ENCODE measurements around the gene SHB. TPM values are rescaled to one million over a fixed set of nuclear protein-coding genes. Genes with fewer than 3 reads are reported as not detected.
A peak's percentile ranks its signal among the peaks of the same experiment; 100 is the strongest.

The SHB gene
- total and polyA plus RNA-seq, 2 of the 13 experiments (the other 11 are each of a cell fraction or from before 2014, with no cell fraction given) = 19.4 to 20.7 TPM

DNA sequence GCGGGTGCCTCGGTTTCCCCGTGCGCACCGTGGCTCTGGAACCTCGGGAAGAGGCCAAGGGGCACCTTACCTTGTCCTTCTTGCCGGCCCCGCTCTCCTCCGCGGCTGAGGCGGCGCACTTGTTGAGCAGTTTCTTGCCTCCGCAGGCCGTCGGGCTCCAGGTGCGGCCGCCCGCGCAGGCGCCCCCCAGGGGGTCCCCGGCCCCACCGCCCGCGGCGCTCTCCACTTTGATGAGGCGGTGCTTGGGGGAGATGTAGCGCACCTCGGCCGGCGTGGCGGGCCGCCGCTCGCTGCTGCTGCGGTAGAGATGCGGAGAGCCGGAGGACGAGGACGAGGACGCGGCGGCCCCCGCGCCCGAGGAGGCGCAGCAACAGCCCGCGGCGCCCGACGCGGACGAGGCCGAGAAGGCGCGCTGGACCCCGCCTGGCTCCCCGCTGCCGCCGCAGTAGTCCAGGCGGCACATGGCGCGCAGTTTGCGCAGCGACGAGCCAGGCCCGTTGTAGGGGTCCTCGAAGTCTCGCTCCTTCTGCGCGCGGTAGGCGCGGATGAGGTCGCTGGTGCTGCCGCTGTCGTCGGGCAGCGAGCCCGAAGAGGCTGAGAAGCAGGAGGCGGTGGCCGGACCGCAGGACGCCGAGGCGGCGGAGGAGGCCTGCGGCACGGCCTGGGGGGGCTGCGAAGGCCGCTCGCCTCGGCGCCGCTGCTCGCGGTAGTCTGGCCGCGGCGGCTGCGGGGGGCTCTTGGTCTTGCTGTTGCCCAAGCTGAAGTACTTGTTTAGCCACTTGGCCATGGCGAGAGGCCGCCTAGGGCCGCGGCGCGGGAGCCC lies 957 bp downstream of the SHB start (continued):
- TF ChIP-seq, protein P1, sequence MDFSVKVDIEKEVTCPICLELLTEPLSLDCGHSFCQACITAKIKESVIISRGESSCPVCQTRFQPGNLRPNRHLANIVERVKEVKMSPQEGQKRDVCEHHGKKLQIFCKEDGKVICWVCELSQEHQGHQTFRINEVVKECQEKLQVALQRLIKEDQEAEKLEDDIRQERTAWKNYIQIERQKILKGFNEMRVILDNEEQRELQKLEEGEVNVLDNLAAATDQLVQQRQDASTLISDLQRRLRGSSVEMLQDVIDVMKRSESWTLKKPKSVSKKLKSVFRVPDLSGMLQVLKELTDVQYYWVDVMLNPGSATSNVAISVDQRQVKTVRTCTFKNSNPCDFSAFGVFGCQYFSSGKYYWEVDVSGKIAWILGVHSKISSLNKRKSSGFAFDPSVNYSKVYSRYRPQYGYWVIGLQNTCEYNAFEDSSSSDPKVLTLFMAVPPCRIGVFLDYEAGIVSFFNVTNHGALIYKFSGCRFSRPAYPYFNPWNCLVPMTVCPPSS (IDR thresholded peaks at IDR 0.05) = no peak
- TF ChIP-seq ZNF446 (CRISPR knock-in tag; IDR thresholded peaks at IDR 0.05) = peak; percentile 91; the same call in 1 of the 2 replicates
- TF ChIP-seq ZNF441 (CRISPR knock-in tag; IDR thresholded peaks at IDR 0.05; ENCODE audit: borderline replicate concordance) = peak; percentile 24; the same call in 1 of the 2 replicates
- TF ChIP-seq RBM39 (IDR thresholded peaks at IDR 0.05; ENCODE audit: low read depth, low read length, poor library complexity, severe bottlenecking) = peak; percentile 10
- TF ChIP-seq NBN (conservative IDR thresholded peaks at IDR 0.05) = no peak
- TF ChIP-seq, protein P2, sequence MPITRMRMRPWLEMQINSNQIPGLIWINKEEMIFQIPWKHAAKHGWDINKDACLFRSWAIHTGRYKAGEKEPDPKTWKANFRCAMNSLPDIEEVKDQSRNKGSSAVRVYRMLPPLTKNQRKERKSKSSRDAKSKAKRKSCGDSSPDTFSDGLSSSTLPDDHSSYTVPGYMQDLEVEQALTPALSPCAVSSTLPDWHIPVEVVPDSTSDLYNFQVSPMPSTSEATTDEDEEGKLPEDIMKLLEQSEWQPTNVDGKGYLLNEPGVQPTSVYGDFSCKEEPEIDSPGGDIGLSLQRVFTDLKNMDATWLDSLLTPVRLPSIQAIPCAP (CRISPR knock-in tag; IDR thresholded peaks at IDR 0.05; ENCODE audit: low read depth) = no peak
- TF ChIP-seq, protein P3, sequence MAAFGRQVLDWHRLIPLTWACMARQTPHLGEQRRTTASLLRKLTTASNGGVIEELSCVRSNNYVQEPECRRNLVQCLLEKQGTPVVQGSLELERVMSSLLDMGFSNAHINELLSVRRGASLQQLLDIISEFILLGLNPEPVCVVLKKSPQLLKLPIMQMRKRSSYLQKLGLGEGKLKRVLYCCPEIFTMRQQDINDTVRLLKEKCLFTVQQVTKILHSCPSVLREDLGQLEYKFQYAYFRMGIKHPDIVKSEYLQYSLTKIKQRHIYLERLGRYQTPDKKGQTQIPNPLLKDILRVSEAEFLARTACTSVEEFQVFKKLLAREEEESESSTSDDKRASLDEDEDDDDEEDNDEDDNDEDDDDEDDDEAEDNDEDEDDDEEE (CRISPR knock-in tag; IDR thresholded peaks at IDR 0.05) = 0 out of 2 replicates have a peak, but pooled peaks have one; percentile 39
- no peak for TF ChIP-seq ZNF670 (CRISPR knock-in tag; IDR thresholded peaks at IDR 0.05; ENCODE audit: borderline replicate concordance)
- TF ChIP-seq NR2C2 (CRISPR knock-in tag; IDR thresholded peaks at IDR 0.05; ENCODE audit: borderline replicate concordance) = no peak
- TF ChIP-seq ZSCAN20 (CRISPR knock-in tag; IDR thresholded peaks at IDR 0.05; ENCODE audit: borderline replicate concordance) = peak; percentile 35; the same call in 1 of the 2 replicates
- TF ChIP-seq ZNF496 (CRISPR knock-in tag; IDR thresholded peaks at IDR 0.05; ENCODE audit: insufficient replicate concordance) = no peak
- TF ChIP-seq, protein P4, sequence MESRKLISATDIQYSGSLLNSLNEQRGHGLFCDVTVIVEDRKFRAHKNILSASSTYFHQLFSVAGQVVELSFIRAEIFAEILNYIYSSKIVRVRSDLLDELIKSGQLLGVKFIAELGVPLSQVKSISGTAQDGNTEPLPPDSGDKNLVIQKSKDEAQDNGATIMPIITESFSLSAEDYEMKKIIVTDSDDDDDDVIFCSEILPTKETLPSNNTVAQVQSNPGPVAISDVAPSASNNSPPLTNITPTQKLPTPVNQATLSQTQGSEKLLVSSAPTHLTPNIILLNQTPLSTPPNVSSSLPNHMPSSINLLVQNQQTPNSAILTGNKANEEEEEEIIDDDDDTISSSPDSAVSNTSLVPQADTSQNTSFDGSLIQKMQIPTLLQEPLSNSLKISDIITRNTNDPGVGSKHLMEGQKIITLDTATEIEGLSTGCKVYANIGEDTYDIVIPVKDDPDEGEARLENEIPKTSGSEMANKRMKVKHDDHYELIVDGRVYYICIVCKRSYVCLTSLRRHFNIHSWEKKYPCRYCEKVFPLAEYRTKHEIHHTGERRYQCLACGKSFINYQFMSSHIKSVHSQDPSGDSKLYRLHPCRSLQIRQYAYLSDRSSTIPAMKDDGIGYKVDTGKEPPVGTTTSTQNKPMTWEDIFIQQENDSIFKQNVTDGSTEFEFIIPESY (CRISPR knock-in tag; IDR thresholded peaks at IDR 0.05) = no peak
- TF ChIP-seq HNRNPLL (IDR thresholded peaks at IDR 0.05; ENCODE audit: low read depth, low read length, poor library complexity, severe bottlenecking) = peak; percentile 98
- TF ChIP-seq TMF1 (CRISPR knock-in tag; IDR thresholded peaks at IDR 0.05; ENCODE audit: low read depth) = 0 out of 2 replicates have a peak, but pooled peaks have one; percentile 79
- 0 out of 2 replicates have a peak, but pooled peaks have one; percentile 11 for TF ChIP-seq ARNT2 (CRISPR knock-in tag; IDR thresholded peaks at IDR 0.05; ENCODE audit: low read depth)
- TF ChIP-seq RFXAP (CRISPR knock-in tag; IDR thresholded peaks at IDR 0.05; ENCODE audit: borderline replicate concordance) = peak; percentile 55; the same call in 1 of the 2 replicates
- TF ChIP-seq ZNF709 (CRISPR knock-in tag; IDR thresholded peaks at IDR 0.05) = 0 out of 2 replicates have a peak, but pooled peaks have one; percentile 48
- no peak for TF ChIP-seq HHEX (CRISPR knock-in tag; IDR thresholded peaks at IDR 0.05)
- TF ChIP-seq SALL1 (CRISPR knock-in tag; IDR thresholded peaks at IDR 0.05) = 0 out of 2 replicates have a peak, but pooled peaks have one; percentile 17
- TF ChIP-seq, protein P5, sequence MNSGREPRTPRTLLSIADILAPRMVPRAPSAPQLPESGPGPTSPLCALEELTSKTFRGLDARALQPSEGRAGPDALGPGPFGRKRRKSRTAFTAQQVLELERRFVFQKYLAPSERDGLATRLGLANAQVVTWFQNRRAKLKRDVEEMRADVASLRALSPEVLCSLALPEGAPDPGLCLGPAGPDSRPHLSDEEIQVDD (CRISPR knock-in tag; IDR thresholded peaks at IDR 0.05; ENCODE audit: borderline replicate concordance) = 0 out of 2 replicates have a peak, but pooled peaks have one; percentile 16
- no peak for TF ChIP-seq ELF3 (CRISPR knock-in tag; IDR thresholded peaks at IDR 0.05)
- no peak for TF ChIP-seq ZNF790 (CRISPR knock-in tag; IDR thresholded peaks at IDR 0.05; ENCODE audit: borderline replicate concordance)
- peak; percentile 72; the same call in 1 of the 2 replicates for TF ChIP-seq ZNF253 (CRISPR knock-in tag; IDR thresholded peaks at IDR 0.05; ENCODE audit: borderline replicate concordance)
- TF ChIP-seq ZFP1 (CRISPR knock-in tag; IDR thresholded peaks at IDR 0.05) = no peak

All from HepG2 (cell line).